CD14-positive monocyte (primary cell): ENCODE measurements around the gene TREML4. TPM values are rescaled to one million over a fixed set of nuclear protein-coding genes. Genes with fewer than 3 reads are reported as not detected.

Experiments used
- DNase-seq, 3 donors: peaks; one replicate each; pipeline ENCODE4 v3.0.0-alpha.2; 2011 to 2022
- H2AFZ ChIP-seq: 2 replicates; pipeline ENCODE4 v1.6.0; 2012; ENCODE audit warnings: mild to moderate bottlenecking, low read depth, low read length, inconsistent platforms; ENCODE audit not compliant: insufficient read depth, poor library complexity, severe bottlenecking
- H3K27ac ChIP-seq, 2 donors: 1 replicate in 1 of 2; 2 replicates in 1 of 2; pipeline ENCODE4 v1.5.1; 2012 to 2013; ENCODE audit warnings: low read length in 2 of 2, control low read depth in 1 of 2, inconsistent platforms in 1 of 2, low read depth in 1 of 2, mild to moderate bottlenecking in 1 of 2
- H3K27me3 ChIP-seq, 2 donors: one replicate each; pipeline versions ENCODE4 v1.6.0 to v1.6.1; 2011 to 2013; ENCODE audit warnings: low read length in 2 of 2; ENCODE audit not compliant: control insufficient read depth in 2 of 2, insufficient read depth in 2 of 2
- H3K36me3 ChIP-seq, 2 donors: replicated peaks in 1 of 2; 1 replicate in 1 of 2; 2 replicates in 1 of 2; pipeline versions ENCODE4 v1.5.1 to v1.6.1; 2012 to 2013; ENCODE audit warnings: low read length in 2 of 2, control low read depth in 1 of 2, inconsistent platforms in 1 of 2, mild to moderate bottlenecking in 1 of 2; ENCODE audit not compliant: insufficient read depth in 2 of 2, control insufficient read depth in 1 of 2
- H3K4me1 ChIP-seq, 2 donors: 1 replicate in 1 of 2; 2 replicates in 1 of 2; pipeline versions ENCODE4 v1.5.1 to v1.6.1; 2012 to 2013; ENCODE audit warnings: low read length in 2 of 2, control low read depth in 1 of 2, inconsistent platforms in 1 of 2, mild to moderate bottlenecking in 1 of 2, moderate library complexity in 1 of 2; ENCODE audit not compliant: insufficient read depth in 2 of 2, control insufficient read depth in 1 of 2
- H3K4me2 ChIP-seq: replicated peaks from 2 replicates; pipeline ENCODE3; 2012; ENCODE audit warnings: low read length, moderate library complexity, mild to moderate bottlenecking; ENCODE audit not compliant: poor library complexity, severe bottlenecking; ENCODE audit errors: extremely low read depth
- H3K4me3 ChIP-seq, 3 experiments: fragments of 200-600 bp in 1 of 3; sonication (generic) in 1 of 3; replicated peaks in 1 of 3; 1 replicate in 2 of 3; 2 replicates in 1 of 3; pipeline ENCODE4 v1.5.1; 2011 to 2013; ENCODE audit warnings: low read length in 3 of 3, mild to moderate bottlenecking in 3 of 3, control low read depth in 2 of 3, low read depth in 2 of 3, inconsistent platforms in 1 of 3, moderate library complexity in 1 of 3
- H3K79me2 ChIP-seq: 2 replicates; pipeline ENCODE4 v1.6.0; 2012; ENCODE audit warnings: mild to moderate bottlenecking, control low read depth, inconsistent platforms, low read length, moderate library complexity; ENCODE audit not compliant: insufficient read depth
- H3K9ac ChIP-seq: 2 replicates; pipeline ENCODE4 v1.6.0; 2017; ENCODE audit warnings: low read length, mild to moderate bottlenecking; ENCODE audit not compliant: insufficient read depth, poor library complexity, severe bottlenecking
- H3K9me3 ChIP-seq, 2 donors: replicated peaks in 1 of 2; 1 replicate in 1 of 2; 2 replicates in 1 of 2; pipeline versions ENCODE4 v1.5.1 to v1.6.1; 2012 to 2013; ENCODE audit warnings: low read length in 2 of 2, control low read depth in 1 of 2; ENCODE audit not compliant: control insufficient read depth in 1 of 2, insufficient read depth in 1 of 2
- H4K20me1 ChIP-seq: 2 replicates; pipeline ENCODE4 v1.6.0; 2012; ENCODE audit warnings: mild to moderate bottlenecking, low read length, control low read depth, moderate library complexity; ENCODE audit not compliant: insufficient read depth
- H3K27ac Mint-ChIP-seq, 7 donors: one replicate each; pipeline ENCODE4 v1.8.0; 2020; ENCODE audit warnings: mild to moderate bottlenecking in 7 of 7, mixed read lengths in 7 of 7, moderate library complexity in 6 of 7, inconsistent platforms in 2 of 7
- H3K27me3 Mint-ChIP-seq, 3 donors: one replicate each; pipeline ENCODE4 v1.8.0; 2021 to 2022; ENCODE audit warnings: low read depth in 3 of 3, mild to moderate bottlenecking in 3 of 3, mixed read lengths in 3 of 3, moderate library complexity in 3 of 3, inconsistent platforms in 1 of 3
- H3K36me3 Mint-ChIP-seq, 2 donors: one replicate each; pipeline ENCODE4 v1.8.0; 2020; ENCODE audit warnings: mixed read lengths in 2 of 2, inconsistent platforms in 1 of 2, mild to moderate bottlenecking in 1 of 2
- H3K4me1 Mint-ChIP-seq: one replicate; pipeline ENCODE4 v1.8.0; 2020; ENCODE audit warnings: mild to moderate bottlenecking, mixed read lengths
- H3K4me3 Mint-ChIP-seq, 2 donors: one replicate each; pipeline ENCODE4 v1.8.0; 2020; ENCODE audit warnings: mild to moderate bottlenecking in 2 of 2, mixed read lengths in 2 of 2, moderate library complexity in 1 of 2
- H3K9me3 Mint-ChIP-seq, 7 donors: one replicate each; pipeline ENCODE4 v1.8.0; 2020 to 2022; ENCODE audit warnings: mixed read lengths in 7 of 7, mild to moderate bottlenecking in 6 of 7, moderate library complexity in 6 of 7, inconsistent platforms in 2 of 7
- WGBS: methylation state at CpG from one replicate; pipeline ENCODE4 v1.1.5; 2013; ENCODE audit warnings: missing lambda C conversion rate; ENCODE audit not compliant: insufficient coverage; 5-methylcytosine and 5-hydroxymethylcytosine counted together
- intact Hi-C, 2 donors: fragments of 100-400 bp; cut with micrococcal nuclease; formaldehyde crosslinking; loops; one replicate each; pipeline versions ENCODE4 v1.15.0 to v1.15.1; 2023
- polyA plus RNA-seq, 3 donors: library from polyadenylated mRNA; depleted of rRNA in 1 of 3; unstranded in 2 of 3; stranded (reverse) in 1 of 3; fragments of 300-500 nt in 2 of 3; fragments of >200 nt in 1 of 3; fragmentation: Illumina TruSeq in 2 of 3; gene quantifications; 1 replicate in 2 of 3; 2 replicates in 1 of 3; pipeline ENCODE4 v1.2.3, GENCODE V29; 2012 to 2021
- TF ChIP-seq, protein P1 (sequence below): fragments of 200-600 bp; IDR thresholded peaks from one replicate; pipeline ENCODE4 v1.8.0; 2022; ENCODE audit warnings: antibody characterized with exemption, mild to moderate bottlenecking

The TREML4 gene
- polyA plus RNA-seq, 3 donors, result not detected

DNA sequence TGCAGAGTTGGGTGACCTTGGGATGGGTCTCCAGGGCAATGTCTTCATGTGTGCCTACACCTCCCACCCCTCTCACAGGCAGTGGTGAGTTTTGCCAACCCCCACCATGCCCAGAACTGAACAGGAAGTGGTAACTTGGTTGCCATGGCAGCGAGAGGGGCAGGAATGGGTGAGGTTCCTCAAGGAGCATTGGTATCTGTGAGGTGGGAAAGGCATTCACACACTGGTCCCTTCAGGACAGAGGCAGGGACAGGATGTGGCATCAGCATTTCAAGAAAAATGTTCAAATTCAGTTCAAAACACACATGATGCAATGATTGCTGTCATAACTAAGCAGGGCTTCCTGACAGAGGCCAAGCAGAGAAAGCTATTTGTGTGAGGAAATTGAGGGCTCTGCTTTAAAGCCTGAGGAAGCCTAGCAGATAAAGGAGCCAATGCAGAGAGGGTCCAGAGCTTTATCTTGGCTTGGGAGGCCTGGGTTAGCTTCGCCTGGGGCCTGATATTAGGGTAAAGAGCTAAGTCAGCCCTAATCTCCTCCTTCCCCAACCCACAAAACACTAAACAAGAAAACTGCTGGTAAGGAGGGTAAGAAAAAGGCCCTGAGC lies 27.8 kb upstream of the TREML4 start:
- TF ChIP-seq, protein P1, sequence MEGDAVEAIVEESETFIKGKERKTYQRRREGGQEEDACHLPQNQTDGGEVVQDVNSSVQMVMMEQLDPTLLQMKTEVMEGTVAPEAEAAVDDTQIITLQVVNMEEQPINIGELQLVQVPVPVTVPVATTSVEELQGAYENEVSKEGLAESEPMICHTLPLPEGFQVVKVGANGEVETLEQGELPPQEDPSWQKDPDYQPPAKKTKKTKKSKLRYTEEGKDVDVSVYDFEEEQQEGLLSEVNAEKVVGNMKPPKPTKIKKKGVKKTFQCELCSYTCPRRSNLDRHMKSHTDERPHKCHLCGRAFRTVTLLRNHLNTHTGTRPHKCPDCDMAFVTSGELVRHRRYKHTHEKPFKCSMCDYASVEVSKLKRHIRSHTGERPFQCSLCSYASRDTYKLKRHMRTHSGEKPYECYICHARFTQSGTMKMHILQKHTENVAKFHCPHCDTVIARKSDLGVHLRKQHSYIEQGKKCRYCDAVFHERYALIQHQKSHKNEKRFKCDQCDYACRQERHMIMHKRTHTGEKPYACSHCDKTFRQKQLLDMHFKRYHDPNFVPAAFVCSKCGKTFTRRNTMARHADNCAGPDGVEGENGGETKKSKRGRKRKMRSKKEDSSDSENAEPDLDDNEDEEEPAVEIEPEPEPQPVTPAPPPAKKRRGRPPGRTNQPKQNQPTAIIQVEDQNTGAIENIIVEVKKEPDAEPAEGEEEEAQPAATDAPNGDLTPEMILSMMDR, result no peak
- H3K9me3 Mint-ChIP-seq, result no peaks in the 10 kb centered on the region
- 0% methylated on average over 1 of the region's 2 CpGs for WGBS
- H3K9me3 ChIP-seq, result no peaks in the 10 kb centered on the region
- intact Hi-C loops, result no loop called here
- peak overlapping the region; percentile 44 for H2AFZ ChIP-seq
- peak overlapping the region; percentile 73 for H3K9ac ChIP-seq
- H3K27me3 ChIP-seq, result no peaks in the 10 kb centered on the region
- H3K4me3 ChIP-seq, result peak overlapping the region in 2 of 3 experiments; percentile 6 to 49
- H3K4me3 Mint-ChIP-seq, result peak overlapping the region; percentile 45 to 73
- DNase-seq, result peak; percentile 73 to 83 (median 78)
- H3K4me2 ChIP-seq, result peak overlapping the region; percentile 56
- peaks cover 11% of the 10 kb centered on the region in 2 donors for H3K36me3 Mint-ChIP-seq
- peaks cover 0 to 5% (median 2%) of the 10 kb centered on the region in 3 donors for H3K27me3 Mint-ChIP-seq
- peak overlapping the region; percentile 96 to 99 for H3K27ac ChIP-seq
- no peaks in the 10 kb centered on the region for H4K20me1 ChIP-seq
- peak overlapping the region; percentile 96 to 99 (median 97) for H3K27ac Mint-ChIP-seq
- H3K79me2 ChIP-seq, result no peaks in the 10 kb centered on the region
- peaks cover 48 to 52% of the 10 kb centered on the region in 2 donors for H3K4me1 ChIP-seq
- H3K4me1 Mint-ChIP-seq, result peaks cover 59% of the 10 kb centered on the region
- no peaks in the 10 kb centered on the region for H3K36me3 ChIP-seq

DNA sequence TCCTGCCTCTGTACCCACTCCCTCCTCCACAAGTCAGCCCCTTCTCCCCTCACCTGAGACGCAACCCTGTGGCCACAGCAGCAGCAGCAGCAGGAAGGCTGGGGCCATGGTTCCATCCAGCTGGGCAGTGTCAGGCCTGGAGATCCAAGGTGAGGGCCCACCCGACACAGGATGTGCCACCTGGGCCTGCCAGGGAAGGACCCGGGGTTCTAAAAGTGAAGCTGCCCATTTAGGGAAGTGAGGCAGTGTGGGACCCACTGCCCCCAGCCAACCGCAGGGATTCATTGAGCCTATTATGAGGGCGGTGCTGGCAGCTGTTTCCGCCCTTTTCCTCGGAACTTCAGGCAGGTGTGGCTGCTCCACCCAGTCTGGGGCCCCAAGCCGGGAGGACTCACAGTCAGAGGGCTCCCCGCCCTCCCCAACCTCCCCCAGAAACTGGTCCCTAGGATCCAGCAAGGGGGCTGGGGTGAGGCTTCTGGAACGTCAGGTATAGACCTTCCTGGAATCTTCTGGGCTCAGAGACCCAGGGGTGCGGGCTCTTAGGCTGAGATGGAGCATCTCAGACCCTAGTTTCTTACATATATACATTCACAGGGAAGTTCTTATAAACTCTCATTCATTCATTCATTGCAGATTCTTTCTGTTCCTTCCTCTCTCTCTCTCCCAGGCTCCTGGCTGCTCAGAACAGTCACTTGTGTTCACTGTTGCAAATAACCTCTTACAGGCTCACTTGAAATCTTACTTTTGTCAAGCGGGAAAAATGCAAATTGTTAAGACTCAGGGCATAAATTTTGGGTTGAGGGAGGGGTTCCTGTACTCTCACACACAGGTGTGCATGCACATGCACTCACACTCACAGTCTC lies 27.0 kb upstream of the TREML4 start, which contains the start of gene TREML2:
TREML2 (minus strand) TSS at position 249 of the 863 bp plus-strand sequence; CDS start at position 108, 141 bp downstream.
- H3K4me1 Mint-ChIP-seq, result peaks cover 59% of the 10 kb centered on the region
- peak within 1 kb of the TSS; percentile 45 to 73 for H3K4me3 Mint-ChIP-seq
- H3K27ac ChIP-seq, result peak within 1 kb of the TSS; percentile 96 to 99
- H3K27me3 ChIP-seq, result no peaks in the 10 kb centered on the region
- no peaks in the 10 kb centered on the region for H3K36me3 ChIP-seq
- DNase-seq, result peak; percentile 47 to 53 (median 53)
- no peaks in the 10 kb centered on the region for H3K9me3 Mint-ChIP-seq
- no peaks in the 10 kb centered on the region for H3K79me2 ChIP-seq
- 2% methylated on average over 4 of the region's 12 CpGs for WGBS
- intact Hi-C loops, result no loop called here
- no peaks in the 10 kb centered on the region for H3K9me3 ChIP-seq
- peak within 1 kb of the TSS; percentile 44 for H2AFZ ChIP-seq
- peak within 1 kb of the TSS; percentile 73 for H3K9ac ChIP-seq
- H4K20me1 ChIP-seq, result no peaks in the 10 kb centered on the region
- peak within 1 kb of the TSS; percentile 96 to 99 (median 97) for H3K27ac Mint-ChIP-seq
- peak within 1 kb of the TSS in 2 of 3 experiments; percentile 6 to 49 for H3K4me3 ChIP-seq
- H3K4me2 ChIP-seq, result peak within 1 kb of the TSS; percentile 56
- H3K4me1 ChIP-seq, result peaks cover 48 to 52% of the 10 kb centered on the region in 2 donors
- TF ChIP-seq, protein P1, result no peak
- peaks cover 0 to 5% (median 2%) of the 10 kb centered on the region in 3 donors for H3K27me3 Mint-ChIP-seq
- peaks cover 10 to 11% of the 10 kb centered on the region in 2 donors for H3K36me3 Mint-ChIP-seq
